ENCODE results near the gene FN1. TPM values are rescaled to one million over a fixed set of nuclear protein-coding genes. Genes with fewer than 3 reads are reported as not detected.

FN1 gene
- total RNA-seq, 1 donor from 2014 or later: 2,584 TPM

- DNase-seq (ENCODE audit: low read depth): no peak
- Histone ChIP-seq H3K4me3 (ENCODE audit: low read depth, low read length) (no peak overlapping the region), H3K36me3 (ENCODE audit: control insufficient read depth, insufficient read depth, low read length) (peaks cover 17% of the 10 kb centered on the region), H3K27me3 (ENCODE audit: control insufficient read depth, insufficient read depth, low read length) (no peaks in the 10 kb centered on the region)
- TF ChIP-seq, protein P1, sequence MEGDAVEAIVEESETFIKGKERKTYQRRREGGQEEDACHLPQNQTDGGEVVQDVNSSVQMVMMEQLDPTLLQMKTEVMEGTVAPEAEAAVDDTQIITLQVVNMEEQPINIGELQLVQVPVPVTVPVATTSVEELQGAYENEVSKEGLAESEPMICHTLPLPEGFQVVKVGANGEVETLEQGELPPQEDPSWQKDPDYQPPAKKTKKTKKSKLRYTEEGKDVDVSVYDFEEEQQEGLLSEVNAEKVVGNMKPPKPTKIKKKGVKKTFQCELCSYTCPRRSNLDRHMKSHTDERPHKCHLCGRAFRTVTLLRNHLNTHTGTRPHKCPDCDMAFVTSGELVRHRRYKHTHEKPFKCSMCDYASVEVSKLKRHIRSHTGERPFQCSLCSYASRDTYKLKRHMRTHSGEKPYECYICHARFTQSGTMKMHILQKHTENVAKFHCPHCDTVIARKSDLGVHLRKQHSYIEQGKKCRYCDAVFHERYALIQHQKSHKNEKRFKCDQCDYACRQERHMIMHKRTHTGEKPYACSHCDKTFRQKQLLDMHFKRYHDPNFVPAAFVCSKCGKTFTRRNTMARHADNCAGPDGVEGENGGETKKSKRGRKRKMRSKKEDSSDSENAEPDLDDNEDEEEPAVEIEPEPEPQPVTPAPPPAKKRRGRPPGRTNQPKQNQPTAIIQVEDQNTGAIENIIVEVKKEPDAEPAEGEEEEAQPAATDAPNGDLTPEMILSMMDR (IDR thresholded peaks at IDR 0.05; ENCODE audit: insufficient read depth, low read length, poor library complexity, severe bottlenecking): no peak
These were observed 12.6 kb downstream of the FN1 start for GRCh38 chr2:215423234-215423633.

DNA sequence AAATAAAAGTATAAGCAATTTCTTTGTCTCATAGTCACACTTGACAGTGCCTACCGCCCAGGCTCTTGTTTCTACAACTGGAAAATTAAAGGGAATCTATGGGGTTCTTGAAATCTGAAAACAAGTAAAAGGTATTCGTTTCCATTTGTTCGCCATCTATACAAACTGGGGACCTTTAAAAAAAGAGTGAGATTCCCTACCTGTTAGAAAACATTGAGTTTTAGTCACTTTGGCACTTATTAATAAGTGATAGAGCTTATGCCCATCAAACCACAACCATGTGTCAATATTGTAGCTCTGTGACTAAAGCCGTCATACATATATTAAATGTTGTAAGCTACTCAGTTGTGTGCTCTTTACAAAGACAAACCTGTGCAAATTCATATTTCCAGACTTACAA is 13.2 kb downstream of the FN1 start:
- TF ChIP-seq, protein P1 (IDR thresholded peaks at IDR 0.05; ENCODE audit: insufficient read depth, low read length, poor library complexity, severe bottlenecking): no peak
- Histone ChIP-seq H3K36me3 (ENCODE audit: control insufficient read depth, insufficient read depth, low read length) (peaks cover 15% of the 10 kb centered on the region), H3K27me3 (ENCODE audit: control insufficient read depth, insufficient read depth, low read length) (no peaks in the 10 kb centered on the region), H3K4me3 (ENCODE audit: low read depth, low read length) (no peak overlapping the region)
- DNase-seq (ENCODE audit: low read depth): no peak

DNA sequence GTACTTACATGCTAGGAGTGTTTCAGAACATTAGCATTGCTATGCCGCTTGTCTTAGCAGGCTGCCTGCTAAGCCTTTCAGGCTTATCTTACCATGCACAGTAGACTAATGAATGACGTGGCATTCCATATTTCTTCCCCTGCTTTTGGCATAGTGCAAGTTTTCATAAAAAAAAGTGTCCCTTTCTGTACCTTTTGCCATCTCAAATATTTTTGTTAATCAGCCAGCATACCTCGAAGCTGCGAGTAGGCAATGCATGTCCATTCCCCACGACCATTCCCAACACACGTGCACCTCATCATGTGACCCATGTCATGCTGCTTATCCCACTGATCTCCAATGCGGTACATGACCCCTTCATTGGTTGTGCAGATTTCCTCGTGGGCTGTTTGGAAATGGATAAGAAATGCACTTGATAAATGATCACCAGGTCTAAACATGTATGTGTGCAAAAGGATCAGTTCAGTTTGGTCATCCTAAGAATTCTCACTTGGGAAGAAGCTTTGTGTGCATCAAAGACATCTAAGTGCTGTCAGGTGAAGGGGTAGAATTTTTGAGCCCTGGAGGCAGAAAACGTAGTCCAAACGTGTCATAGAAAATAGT is 13.9 kb downstream of the FN1 start:
- no peak overlapping the region for H3K4me3 ChIP-seq (ENCODE audit: low read depth, low read length)
- peaks cover 15% of the 10 kb centered on the region for H3K36me3 ChIP-seq (ENCODE audit: control insufficient read depth, insufficient read depth, low read length)

GRCh38 chr2:215420471-215420935 is 15.4 kb downstream of the FN1 start:
- DNase-seq (ENCODE audit: low read depth): no peak
- TF ChIP-seq, protein P1 (IDR thresholded peaks at IDR 0.05; ENCODE audit: insufficient read depth, low read length, poor library complexity, severe bottlenecking): no peak
- Histone ChIP-seq H3K27me3 (ENCODE audit: control insufficient read depth, insufficient read depth, low read length) (no peaks in the 10 kb centered on the region), H3K36me3 (ENCODE audit: control insufficient read depth, insufficient read depth, low read length) (peaks cover 15% of the 10 kb centered on the region), H3K4me3 (ENCODE audit: low read depth, low read length) (no peak overlapping the region)

More for the DNA sequence above, 13.9 kb downstream of the FN1 start:
- no peaks in the 10 kb centered on the region for H3K27me3 ChIP-seq (ENCODE audit: control insufficient read depth, insufficient read depth, low read length)
- no peak for DNase-seq (ENCODE audit: low read depth)
- TF ChIP-seq, protein P1 (IDR thresholded peaks at IDR 0.05; ENCODE audit: insufficient read depth, low read length, poor library complexity, severe bottlenecking): no peak

- H3K4me3 ChIP-seq (ENCODE audit: low read depth, low read length): no peak overlapping the region
- peaks cover 12% of the 10 kb centered on the region for H3K36me3 ChIP-seq (ENCODE audit: control insufficient read depth, insufficient read depth, low read length)
- DNase-seq (ENCODE audit: low read depth): no peak
- no peaks in the 10 kb centered on the region for H3K27me3 ChIP-seq (ENCODE audit: control insufficient read depth, insufficient read depth, low read length)
- TF ChIP-seq, protein P1 (IDR thresholded peaks at IDR 0.05; ENCODE audit: insufficient read depth, low read length, poor library complexity, severe bottlenecking): no peak
These were observed 15.9 kb downstream of the FN1 start for GRCh38 chr2:215419769-215420470.

Measured in kidney epithelial cell (primary cell).